ENCODE results near the gene ELP5. TPM values are rescaled to one million over a fixed set of nuclear protein-coding genes. Genes with fewer than 3 reads are reported as not detected.
A peak's percentile ranks its signal among the peaks of the same experiment; 100 is the strongest.

ELP5 gene
- total and polyA plus RNA-seq, 2 experiments from 2014 or later: 38.3 to 41.4 TPM

DNA sequence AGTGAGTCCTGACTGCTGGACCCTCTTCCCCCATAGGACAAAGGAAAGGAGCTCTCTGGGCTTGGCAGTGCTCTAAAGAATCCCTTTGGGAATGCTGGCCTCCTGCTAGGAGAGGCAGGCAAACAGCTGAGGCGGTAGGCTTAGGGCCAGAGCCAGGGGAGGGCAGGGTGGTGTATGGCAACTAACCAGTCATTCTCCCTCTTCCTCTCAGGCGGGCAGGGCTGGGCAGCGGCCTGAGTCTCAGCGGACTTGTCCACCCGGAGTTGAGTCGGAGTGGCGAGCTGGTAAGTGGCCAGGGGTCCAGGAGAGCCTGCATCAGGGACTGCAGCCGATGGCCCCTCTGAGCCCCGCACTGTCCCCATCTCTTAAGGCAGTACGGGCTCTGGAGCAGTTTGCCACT is 27.9 kb upstream of the ELP5 start:
- peaks cover 45% of the 10 kb centered on the region for H3K27me3 Mint-ChIP-seq (ENCODE audit: insufficient read depth, low read depth, poor library complexity)
- H3K4me1 ChIP-seq (ENCODE audit: insufficient read depth): peaks cover 12% of the 10 kb centered on the region
- H3K4me3 ChIP-seq: no peak overlapping the region
- no peaks in the 10 kb centered on the region for H3K9me2 ChIP-seq (ENCODE audit: insufficient read depth)
- peaks cover 11% of the 10 kb centered on the region; the same call in 1 of the 2 replicates for H3K36me3 ChIP-seq (ENCODE audit: insufficient read depth)
- TF ChIP-seq ZNF114 (CRISPR knock-in tag; IDR thresholded peaks at IDR 0.05) (no peak), EZH2phosphoT487 (IDR thresholded peaks at IDR 0.05; ENCODE audit: unreplicated experiment) (no peak), NANOG (IDR thresholded peaks at IDR 0.05; ENCODE audit: borderline replicate concordance) (no peak), JUNB (IDR thresholded peaks at IDR 0.05; ENCODE audit: unreplicated experiment) (no peak), POLR2AphosphoS5 (IDR thresholded peaks at IDR 0.05; ENCODE audit: low read depth) (no peak), EZH2 (IDR thresholded peaks at IDR 0.05; ENCODE audit: low read depth, unreplicated experiment) (no peak), ZNF462 (CRISPR knock-in tag; IDR thresholded peaks at IDR 0.05) (no peak), CREB1 (CRISPR knock-in tag; IDR thresholded peaks at IDR 0.05; ENCODE audit: low read depth) (no peak), ETS1 (IDR thresholded peaks at IDR 0.05) (no peak), STAT1 (IDR thresholded peaks at IDR 0.05; ENCODE audit: unreplicated experiment) (no peak), ZNF331 (CRISPR knock-in tag; IDR thresholded peaks at IDR 0.05; ENCODE audit: low read depth) (no peak), CTCF (conservative IDR thresholded peaks at IDR 0.05; ENCODE audit: low read depth in 2 of 2) (no peak)
- TF ChIP-seq, protein P1, sequence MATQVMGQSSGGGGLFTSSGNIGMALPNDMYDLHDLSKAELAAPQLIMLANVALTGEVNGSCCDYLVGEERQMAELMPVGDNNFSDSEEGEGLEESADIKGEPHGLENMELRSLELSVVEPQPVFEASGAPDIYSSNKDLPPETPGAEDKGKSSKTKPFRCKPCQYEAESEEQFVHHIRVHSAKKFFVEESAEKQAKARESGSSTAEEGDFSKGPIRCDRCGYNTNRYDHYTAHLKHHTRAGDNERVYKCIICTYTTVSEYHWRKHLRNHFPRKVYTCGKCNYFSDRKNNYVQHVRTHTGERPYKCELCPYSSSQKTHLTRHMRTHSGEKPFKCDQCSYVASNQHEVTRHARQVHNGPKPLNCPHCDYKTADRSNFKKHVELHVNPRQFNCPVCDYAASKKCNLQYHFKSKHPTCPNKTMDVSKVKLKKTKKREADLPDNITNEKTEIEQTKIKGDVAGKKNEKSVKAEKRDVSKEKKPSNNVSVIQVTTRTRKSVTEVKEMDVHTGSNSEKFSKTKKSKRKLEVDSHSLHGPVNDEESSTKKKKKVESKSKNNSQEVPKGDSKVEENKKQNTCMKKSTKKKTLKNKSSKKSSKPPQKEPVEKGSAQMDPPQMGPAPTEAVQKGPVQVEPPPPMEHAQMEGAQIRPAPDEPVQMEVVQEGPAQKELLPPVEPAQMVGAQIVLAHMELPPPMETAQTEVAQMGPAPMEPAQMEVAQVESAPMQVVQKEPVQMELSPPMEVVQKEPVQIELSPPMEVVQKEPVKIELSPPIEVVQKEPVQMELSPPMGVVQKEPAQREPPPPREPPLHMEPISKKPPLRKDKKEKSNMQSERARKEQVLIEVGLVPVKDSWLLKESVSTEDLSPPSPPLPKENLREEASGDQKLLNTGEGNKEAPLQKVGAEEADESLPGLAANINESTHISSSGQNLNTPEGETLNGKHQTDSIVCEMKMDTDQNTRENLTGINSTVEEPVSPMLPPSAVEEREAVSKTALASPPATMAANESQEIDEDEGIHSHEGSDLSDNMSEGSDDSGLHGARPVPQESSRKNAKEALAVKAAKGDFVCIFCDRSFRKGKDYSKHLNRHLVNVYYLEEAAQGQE (IDR thresholded peaks at IDR 0.05; ENCODE audit: unreplicated experiment): no peak
- H3K4me1 Mint-ChIP-seq: peaks cover 20% of the 10 kb centered on the region
- peaks cover 37% of the 10 kb centered on the region for H4K20me1 ChIP-seq (replicated peaks; ENCODE audit: insufficient read depth)
- no peaks in the 10 kb centered on the region; the same call in 1 of the 2 replicates for H3K79me2 ChIP-seq (replicated peaks; ENCODE audit: insufficient read depth)
- peaks cover 17% of the 10 kb centered on the region for H3F3A ChIP-seq (replicated peaks; ENCODE audit: low read depth)
- H3K27me3 ChIP-seq (ENCODE audit: insufficient read depth): no peaks in the 10 kb centered on the region
- H3K9me3 Mint-ChIP-seq: no peaks in the 10 kb centered on the region; the same call in 2 of the 3 replicates
- peaks cover 79% of the 10 kb centered on the region for H3K36me3 Mint-ChIP-seq (ENCODE audit: low read depth)
- no peak overlapping the region for H3K4me2 ChIP-seq
- peak overlapping the region; percentile 17; the same call in 1 of the 2 replicates for H3K27ac Mint-ChIP-seq
- ATAC-seq (no peak), DNase-seq (ENCODE audit: low spot score) (no peak)
- no peak overlapping the region; the same call in 2 of the 3 replicates for H3K4me3 Mint-ChIP-seq
- no peak overlapping the region for H3K27ac ChIP-seq (ENCODE audit: low read depth)
- no peak overlapping the region for H2AFZ ChIP-seq

Data from GM23338 (cell line).